Endothelial cell of umbilical vein (primary cell): Measurements from ENCODE around the gene RANBP17. TPM values are rescaled to one million over a fixed set of nuclear protein-coding genes. Genes with fewer than 3 reads are reported as not detected.

ENCODE experiments used
- BruUV-seq: library from RNA; stranded (reverse); fragments of 400-500 nt; replicated peaks from 2 replicates; lab custom pipeline; 2021; lab: Mats Ljungman, UMichigan
- CTCF ChIA-PET: fragments of 300-600, 350-600 bp; sonication (Branson Sonifier 250); formaldehyde crosslinking; loops from one replicate; lab custom pipeline; 2021; ENCODE audit warnings: antibody characterized with exemption, inconsistent platforms; lab: Charles Lee
- POLR2A ChIA-PET: fragments of 300-600, 350-600 bp; sonication (Branson Sonifier 250); formaldehyde crosslinking; loops from one replicate; lab custom pipeline; 2021; ENCODE audit warnings: antibody characterized with exemption, inconsistent platforms; lab: Charles Lee
- DNase-seq: peaks from one replicate; pipeline ENCODE4 v3.0.0-alpha.2; 2011; ENCODE audit warnings: low read depth, low spot score
- FAIRE-seq: peaks from 2 replicates; lab custom pipeline; 2011; peaks lifted over from hg19 to GRCh38; lab: Jason Lieb, UNC
- H2AFZ ChIP-seq: 2 replicates; pipeline ENCODE4 v1.6.0; 2012; ENCODE audit warnings: low read depth, low read length, control low read depth, inconsistent platforms
- H3K27ac ChIP-seq: 2 replicates; pipeline ENCODE4 v1.5.1; 2011; ENCODE audit warnings: low read depth, mild to moderate bottlenecking, control low read depth, low read length, moderate library complexity; ENCODE audit not compliant: insufficient read depth
- H3K27me3 ChIP-seq, 2 experiments: 2 replicates each; pipeline versions ENCODE4 v1.6.0 to v1.6.1; 2011; ENCODE audit warnings: low read length in 2 of 2, mixed read lengths in 1 of 2; ENCODE audit not compliant: control insufficient read depth in 2 of 2, insufficient read depth in 2 of 2
- H3K36me3 ChIP-seq, 2 experiments: 2 replicates in 1 of 2; 3 replicates in 1 of 2; pipeline ENCODE4 v1.5.1; 2011; ENCODE audit warnings: low read length in 2 of 2, mild to moderate bottlenecking in 1 of 2, moderate library complexity in 1 of 2; ENCODE audit not compliant: control insufficient read depth in 2 of 2, insufficient read depth in 2 of 2; ENCODE audit errors: extremely low read depth in 1 of 2
- H3K4me1 ChIP-seq: 3 replicates; pipeline ENCODE4 v1.5.1; 2011; ENCODE audit warnings: mild to moderate bottlenecking, low read length; ENCODE audit not compliant: control insufficient read depth, insufficient read depth; ENCODE audit errors: extremely low read depth
- H3K4me2 ChIP-seq: 2 replicates; pipeline ENCODE4 v1.6.1; 2011; ENCODE audit warnings: low read length, control low read depth, mixed read lengths; ENCODE audit not compliant: insufficient read depth
- H3K4me3 ChIP-seq, 3 experiments: fragments of 200-600 bp in 1 of 3; sonication (generic), shearing (Covaris generic) in 1 of 3; replicated peaks in 1 of 3; 2 replicates each; pipeline ENCODE4 v1.5.1; 2011 to 2016; ENCODE audit warnings: control low read depth in 3 of 3, low read length in 3 of 3, mild to moderate bottlenecking in 2 of 3, inconsistent platforms in 1 of 3, low read depth in 1 of 3, moderate library complexity in 1 of 3; ENCODE audit not compliant: insufficient read depth in 1 of 3
- H3K79me2 ChIP-seq: 2 replicates; pipeline ENCODE4 v1.6.0; 2012; ENCODE audit warnings: low read length, inconsistent platforms; ENCODE audit not compliant: control insufficient read depth, insufficient read depth
- H3K9ac ChIP-seq: replicated peaks from 2 replicates; pipeline ENCODE3; 2011; ENCODE audit warnings: low read length, control low read depth; ENCODE audit not compliant: insufficient read depth; ENCODE audit errors: extremely low read depth
- H3K9me1 ChIP-seq: replicated peaks from 3 replicates; pipeline ENCODE4 v1.6.0; 2011; ENCODE audit warnings: mild to moderate bottlenecking, low read length; ENCODE audit not compliant: control insufficient read depth, insufficient read depth; ENCODE audit errors: extremely low read depth
- H3K9me3 ChIP-seq: replicated peaks from 2 replicates; pipeline ENCODE4 v1.5.1; 2012; ENCODE audit warnings: low read length, inconsistent platforms; ENCODE audit not compliant: control insufficient read depth, insufficient read depth
- H4K20me1 ChIP-seq: replicated peaks from 2 replicates; pipeline ENCODE3; 2011; ENCODE audit warnings: mild to moderate bottlenecking, low read length; ENCODE audit not compliant: control insufficient read depth, insufficient read depth; ENCODE audit errors: extremely low read depth
- EZH2 ChIP-seq: IDR thresholded peaks from 2 replicates; pipeline ENCODE4 v1.6.1; 2012; ENCODE audit warnings: borderline replicate concordance, low read depth, mild to moderate bottlenecking, moderate library complexity, low read length, inconsistent platforms; ENCODE audit not compliant: severe bottlenecking
- FOS ChIP-seq: IDR thresholded peaks from 2 replicates; pipeline ENCODE4 v1.6.1; 2011; ENCODE audit warnings: mild to moderate bottlenecking, low read length, moderate library complexity, borderline replicate concordance; ENCODE audit not compliant: insufficient read depth
- GATA2 ChIP-seq: IDR thresholded peaks from 2 replicates; pipeline ENCODE4 v1.7.0; 2011; ENCODE audit warnings: low read depth, mild to moderate bottlenecking, moderate library complexity, mixed read lengths, low read length; ENCODE audit not compliant: insufficient read length, insufficient read depth
- JUN ChIP-seq: IDR thresholded peaks from 2 replicates; pipeline ENCODE4 v1.6.1; 2011; ENCODE audit warnings: borderline replicate concordance, low read depth; ENCODE audit not compliant: insufficient read length, insufficient read depth
- MYC ChIP-seq: IDR thresholded peaks from one replicate; pipeline ENCODE4 v1.6.1; 2011; ENCODE audit warnings: mild to moderate bottlenecking, low read depth, low read length
- POLR2A ChIP-seq: IDR thresholded peaks from 2 replicates; pipeline ENCODE4 v1.6.1; 2012; ENCODE audit warnings: low read depth, mild to moderate bottlenecking, control low read depth, low read length
- POLR2AphosphoS5 ChIP-seq: IDR thresholded peaks from 2 replicates; pipeline ENCODE4 v1.6.1; 2012; ENCODE audit warnings: low read depth, mild to moderate bottlenecking, control low read depth, low read length, moderate library complexity; ENCODE audit not compliant: insufficient read depth
- dilution Hi-C: fragments of 300-500 bp; cut with MboI; formaldehyde crosslinking; loops from one replicate; pipeline ENCODE4 v1.15.0; 2019; ENCODE audit warnings: low sequenced_read_pairs; ENCODE audit not compliant: extremely low pct_ligation_motif_present
- intact Hi-C: fragments of 100-400 bp; cut with micrococcal nuclease; formaldehyde crosslinking; loops from one replicate; pipeline ENCODE4 v1.10.0; 2022
- polyA plus RNA-seq, 4 experiments: library from polyadenylated mRNA; depleted of rRNA in 3 of 4; stranded (reverse) in 3 of 4; unstranded in 1 of 4; fragments of >200 nt; gene quantifications; 2 replicates each; pipeline versions ENCODE4 v1.2.1 to v1.2.3, GENCODE V29; 2011 to 2012; ENCODE audit warnings: missing spikeins in 1 of 4
- total RNA-seq: library from RNA; stranded (reverse); gene quantifications from 2 replicates; pipeline ENCODE4 v1.2.3, GENCODE V29; 2021
- TF ChIP-seq, protein P1 (sequence below), 2 donors: IDR thresholded peaks; 1 replicate in 1 of 2; 2 replicates in 1 of 2; pipeline ENCODE4 v1.5.1; 2011; ENCODE audit warnings: low read length in 2 of 2, mild to moderate bottlenecking in 2 of 2, moderate library complexity in 2 of 2, control low read depth in 1 of 2, inconsistent platforms in 1 of 2, low read depth in 1 of 2; ENCODE audit not compliant: insufficient read depth in 1 of 2; ENCODE audit errors: extremely low read depth in 1 of 2
- TF ChIP-seq, protein P2 (sequence below): IDR thresholded peaks from 2 replicates; pipeline ENCODE4 v1.6.1; 2011; ENCODE audit not compliant: insufficient read depth, insufficient read length

The RANBP17 gene
- total and polyA plus RNA-seq, 2 donors (not counting 3 experiments of a cell fraction or from before 2014, with no cell fraction given): 5.6 to 13.6 TPM

DNA sequence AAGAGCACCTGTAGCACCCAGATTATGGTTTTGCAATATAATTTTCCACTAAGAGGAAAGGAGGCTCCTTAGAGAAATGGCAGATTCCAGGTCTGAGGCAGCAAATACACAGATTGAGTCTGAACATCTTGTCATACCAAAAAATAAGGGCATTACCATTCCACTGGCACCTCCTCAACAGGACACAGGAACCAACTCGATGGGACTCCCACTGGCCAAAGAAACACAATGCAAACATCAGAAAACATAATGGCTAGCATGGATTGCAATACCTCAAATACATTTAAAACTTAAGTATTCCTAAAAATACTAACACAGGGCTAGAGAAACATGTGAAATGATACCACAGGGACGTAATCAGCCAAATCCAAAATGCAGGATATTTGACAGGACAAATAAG, 12.4 kb upstream of the RANBP17 start:
- dilution Hi-C loops: no loop called here
- Histone ChIP-seq H3K9me1 (no peaks in the 10 kb centered on the region), H3K9ac (no peak overlapping the region), H2AFZ (no peak overlapping the region), H3K4me1 (no peaks in the 10 kb centered on the region), H3K9me3 (no peaks in the 10 kb centered on the region), H4K20me1 (no peaks in the 10 kb centered on the region), H3K36me3 (no peaks in the 10 kb centered on the region), H3K27ac (no peak overlapping the region), H3K4me3 (no peak overlapping the region), H3K4me2 (no peak overlapping the region), H3K27me3 (peaks cover 2 to 3% of the 10 kb centered on the region in 2 experiments), H3K79me2 (no peaks in the 10 kb centered on the region)
- POLR2A ChIA-PET: no interaction called here
- no TSS peak for BruUV-seq
- intact Hi-C loops: no loop called here
- CTCF ChIA-PET: no interaction called here
- no peak for TF ChIP-seq POLR2A
- TF ChIP-seq FOS: no peak
- DNase-seq (no peak), FAIRE-seq (no peak)

DNA sequence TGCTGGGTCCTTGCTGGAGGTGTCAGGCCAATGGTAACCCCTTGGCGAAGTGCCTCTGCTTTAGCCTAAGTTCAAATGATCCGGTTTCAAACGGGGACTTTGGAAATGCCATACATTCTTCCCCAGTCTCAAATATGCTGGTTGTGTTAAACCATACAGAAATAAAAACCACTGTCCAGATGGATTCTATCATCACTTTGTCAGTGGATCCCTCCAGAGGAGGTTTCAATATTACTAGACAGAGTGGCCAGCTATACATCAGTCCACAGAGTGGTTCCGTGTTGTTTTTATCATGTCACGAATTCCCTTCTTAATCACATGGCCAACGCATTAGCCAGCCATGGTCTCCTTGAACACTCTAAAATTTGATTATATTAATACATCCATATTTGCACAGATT, 7.3 kb upstream of the RANBP17 start:
- DNase-seq (no peak), FAIRE-seq (no peak)
- Histone ChIP-seq H3K4me2 (no peak overlapping the region), H3K36me3 (no peaks in the 10 kb centered on the region), H3K27me3 (peaks cover 2 to 3% of the 10 kb centered on the region in 2 experiments), H4K20me1 (no peaks in the 10 kb centered on the region), H3K79me2 (no peaks in the 10 kb centered on the region), H3K4me3 (no peak overlapping the region), H3K9me3 (no peaks in the 10 kb centered on the region), H3K27ac (no peak overlapping the region), H3K9ac (no peak overlapping the region), H3K9me1 (no peaks in the 10 kb centered on the region), H2AFZ (no peak overlapping the region), H3K4me1 (no peaks in the 10 kb centered on the region)
- intact Hi-C loops: no loop called here
- CTCF ChIA-PET: no interaction called here
- BruUV-seq: no TSS peak
- TF ChIP-seq MYC: no peak
- no peak for TF ChIP-seq POLR2A
- TF ChIP-seq POLR2AphosphoS5: no peak
- TF ChIP-seq, protein P1, sequence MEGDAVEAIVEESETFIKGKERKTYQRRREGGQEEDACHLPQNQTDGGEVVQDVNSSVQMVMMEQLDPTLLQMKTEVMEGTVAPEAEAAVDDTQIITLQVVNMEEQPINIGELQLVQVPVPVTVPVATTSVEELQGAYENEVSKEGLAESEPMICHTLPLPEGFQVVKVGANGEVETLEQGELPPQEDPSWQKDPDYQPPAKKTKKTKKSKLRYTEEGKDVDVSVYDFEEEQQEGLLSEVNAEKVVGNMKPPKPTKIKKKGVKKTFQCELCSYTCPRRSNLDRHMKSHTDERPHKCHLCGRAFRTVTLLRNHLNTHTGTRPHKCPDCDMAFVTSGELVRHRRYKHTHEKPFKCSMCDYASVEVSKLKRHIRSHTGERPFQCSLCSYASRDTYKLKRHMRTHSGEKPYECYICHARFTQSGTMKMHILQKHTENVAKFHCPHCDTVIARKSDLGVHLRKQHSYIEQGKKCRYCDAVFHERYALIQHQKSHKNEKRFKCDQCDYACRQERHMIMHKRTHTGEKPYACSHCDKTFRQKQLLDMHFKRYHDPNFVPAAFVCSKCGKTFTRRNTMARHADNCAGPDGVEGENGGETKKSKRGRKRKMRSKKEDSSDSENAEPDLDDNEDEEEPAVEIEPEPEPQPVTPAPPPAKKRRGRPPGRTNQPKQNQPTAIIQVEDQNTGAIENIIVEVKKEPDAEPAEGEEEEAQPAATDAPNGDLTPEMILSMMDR (IDR thresholded peaks at IDR 0.05; ENCODE audit: extremely low read depth in 1 of 2, insufficient read depth in 1 of 2, low read depth in 1 of 2, low read length in 2 of 2): no peak
- no peak for TF ChIP-seq GATA2
- no peak for TF ChIP-seq FOS
- no peak for TF ChIP-seq JUN
- TF ChIP-seq EZH2: no peak
- TF ChIP-seq, protein P2, sequence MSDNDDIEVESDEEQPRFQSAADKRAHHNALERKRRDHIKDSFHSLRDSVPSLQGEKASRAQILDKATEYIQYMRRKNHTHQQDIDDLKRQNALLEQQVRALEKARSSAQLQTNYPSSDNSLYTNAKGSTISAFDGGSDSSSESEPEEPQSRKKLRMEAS: no peak
- dilution Hi-C loops: no loop called here
- POLR2A ChIA-PET: no interaction called here
